GM12801 (cell line): Measurements from ENCODE around the gene DZANK1.

ENCODE experiments used
- TF ChIP-seq, protein P1 (sequence below): IDR thresholded peaks from one replicate; pipeline ENCODE4 v1.5.1; 2011; ENCODE audit warnings: control low read depth; ENCODE audit not compliant: insufficient read length; ENCODE audit errors: extremely low read depth

Gene DZANK1

DNA sequence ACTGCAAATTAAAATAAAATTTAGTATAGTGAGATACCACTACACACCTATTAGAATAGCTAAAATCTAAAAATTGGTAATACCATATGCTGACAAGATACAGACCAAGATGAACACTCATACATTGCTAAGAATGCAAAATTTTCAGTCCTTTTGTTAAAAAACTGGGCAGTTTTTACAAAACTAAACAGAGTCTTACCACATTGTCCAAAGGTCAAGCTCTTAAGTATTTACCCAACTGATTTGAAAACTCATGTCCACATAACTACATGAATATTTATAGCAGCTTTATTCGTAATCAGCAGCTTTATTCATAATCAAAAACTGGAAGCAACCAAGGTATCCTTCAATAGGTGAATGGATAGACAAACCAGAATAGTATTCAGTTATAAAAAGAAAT, 10.4 kb upstream of the DZANK1 start:
- TF ChIP-seq, protein P1, sequence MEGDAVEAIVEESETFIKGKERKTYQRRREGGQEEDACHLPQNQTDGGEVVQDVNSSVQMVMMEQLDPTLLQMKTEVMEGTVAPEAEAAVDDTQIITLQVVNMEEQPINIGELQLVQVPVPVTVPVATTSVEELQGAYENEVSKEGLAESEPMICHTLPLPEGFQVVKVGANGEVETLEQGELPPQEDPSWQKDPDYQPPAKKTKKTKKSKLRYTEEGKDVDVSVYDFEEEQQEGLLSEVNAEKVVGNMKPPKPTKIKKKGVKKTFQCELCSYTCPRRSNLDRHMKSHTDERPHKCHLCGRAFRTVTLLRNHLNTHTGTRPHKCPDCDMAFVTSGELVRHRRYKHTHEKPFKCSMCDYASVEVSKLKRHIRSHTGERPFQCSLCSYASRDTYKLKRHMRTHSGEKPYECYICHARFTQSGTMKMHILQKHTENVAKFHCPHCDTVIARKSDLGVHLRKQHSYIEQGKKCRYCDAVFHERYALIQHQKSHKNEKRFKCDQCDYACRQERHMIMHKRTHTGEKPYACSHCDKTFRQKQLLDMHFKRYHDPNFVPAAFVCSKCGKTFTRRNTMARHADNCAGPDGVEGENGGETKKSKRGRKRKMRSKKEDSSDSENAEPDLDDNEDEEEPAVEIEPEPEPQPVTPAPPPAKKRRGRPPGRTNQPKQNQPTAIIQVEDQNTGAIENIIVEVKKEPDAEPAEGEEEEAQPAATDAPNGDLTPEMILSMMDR = no peak

DNA sequence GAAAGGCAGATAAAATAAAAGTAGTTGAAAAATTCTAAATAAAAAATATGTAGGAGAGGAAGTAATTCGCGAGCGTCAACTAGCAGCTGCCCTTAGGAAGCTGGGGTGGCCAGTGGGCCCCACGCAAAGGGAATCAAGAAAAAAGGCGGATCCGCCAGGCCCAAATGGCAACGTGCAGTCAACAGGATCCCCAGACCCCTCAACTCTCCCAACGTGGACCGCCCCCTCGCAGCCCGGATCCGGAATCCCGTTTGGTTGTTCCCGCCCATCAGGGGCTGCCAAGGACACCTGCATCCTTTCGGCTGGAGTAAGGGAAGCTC, 296 bp downstream of the DZANK1 start:
- TF ChIP-seq, protein P1 = no peak

DNA sequence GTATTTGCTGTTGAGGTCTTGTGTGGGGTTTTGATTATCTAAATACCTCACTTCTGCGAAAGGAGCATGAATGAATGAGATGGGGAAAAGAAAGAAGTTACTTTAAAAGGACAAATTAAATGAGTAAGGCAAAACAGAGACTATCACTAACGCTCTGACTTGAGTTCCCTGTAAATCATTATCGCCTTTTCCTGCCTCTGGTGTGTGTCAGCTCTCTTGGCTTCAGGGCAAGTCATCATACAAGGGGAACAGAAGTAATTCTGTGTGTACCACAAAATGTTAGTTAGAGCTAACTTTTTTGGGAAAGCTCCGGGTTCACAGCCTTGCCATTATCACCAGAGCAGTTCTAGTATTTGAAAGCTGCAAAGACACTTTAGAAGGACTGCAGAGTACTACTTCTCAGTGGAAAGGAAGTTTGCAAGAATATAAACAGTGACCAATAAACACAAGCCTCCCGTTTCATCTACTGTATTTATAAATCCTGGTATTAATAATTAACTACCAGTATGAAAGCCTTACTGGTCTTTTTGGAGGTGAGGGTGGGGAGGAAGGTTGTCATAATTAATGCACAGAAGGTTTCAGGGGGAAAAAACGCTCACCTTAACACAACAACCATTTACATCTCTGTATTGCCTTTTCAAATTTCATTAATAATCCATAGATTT, 1.2 kb downstream of the DZANK1 start:
- TF ChIP-seq, protein P1 = no peak

DNA sequence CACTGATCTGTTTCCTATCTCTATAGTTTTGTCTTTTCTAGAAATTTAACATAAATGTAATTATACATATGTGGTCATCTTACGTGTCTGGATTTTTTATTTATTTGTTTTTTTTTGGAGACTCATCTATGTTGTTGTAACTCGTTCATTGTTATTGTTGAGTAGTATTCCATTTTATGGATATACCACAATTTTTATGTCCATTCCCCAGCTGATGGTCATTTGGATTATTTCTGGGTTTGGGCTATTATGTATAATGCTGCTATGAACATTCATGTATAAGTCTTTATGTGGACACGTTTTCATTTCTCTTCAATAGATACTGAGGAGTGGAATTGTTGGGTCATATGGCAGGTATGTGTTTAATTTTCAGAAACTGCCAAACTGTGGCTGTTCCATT, 10.2 kb downstream of the DZANK1 start:
- TF ChIP-seq, protein P1 = no peak

DNA sequence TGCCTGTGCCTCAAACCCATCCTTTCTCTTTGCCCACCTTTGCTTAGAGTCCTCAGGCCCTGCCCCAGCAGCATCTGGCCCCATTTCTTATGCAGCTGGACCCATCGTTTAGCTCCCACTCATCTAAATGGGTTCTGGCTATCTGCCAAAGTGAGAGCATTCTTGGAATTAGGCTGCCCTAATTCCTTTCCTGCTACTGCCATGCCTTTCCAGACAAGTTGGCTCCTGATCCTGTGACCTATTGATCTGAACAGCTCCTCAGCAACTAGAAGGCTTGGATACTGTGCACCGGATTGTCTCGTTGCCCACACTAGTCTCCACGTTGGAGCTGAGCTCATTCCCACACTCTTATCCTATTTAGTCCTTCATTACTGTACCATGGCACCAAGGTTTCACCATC, 22.9 kb downstream of the DZANK1 start:
- TF ChIP-seq, protein P1 = no peak

DNA sequence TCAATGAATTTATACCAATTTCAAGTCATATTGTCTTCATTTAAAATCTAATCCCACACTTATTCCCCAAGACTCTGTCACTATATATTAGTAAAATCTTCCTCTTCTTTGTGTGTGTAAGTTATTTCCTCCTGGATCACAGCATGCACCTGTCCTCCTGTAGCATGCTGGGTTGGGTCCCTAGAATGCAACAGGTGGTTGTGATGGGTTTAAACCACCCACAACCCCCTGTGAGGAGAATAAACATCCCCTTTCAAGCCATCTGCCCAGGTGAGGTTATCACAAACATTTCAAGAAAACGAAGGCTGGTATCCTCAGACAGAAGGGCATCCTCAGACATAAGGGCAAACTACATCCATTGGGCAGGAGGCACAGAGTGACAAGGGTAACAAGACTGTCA, 26.4 kb downstream of the DZANK1 start:
- TF ChIP-seq, protein P1 = no peak

DNA sequence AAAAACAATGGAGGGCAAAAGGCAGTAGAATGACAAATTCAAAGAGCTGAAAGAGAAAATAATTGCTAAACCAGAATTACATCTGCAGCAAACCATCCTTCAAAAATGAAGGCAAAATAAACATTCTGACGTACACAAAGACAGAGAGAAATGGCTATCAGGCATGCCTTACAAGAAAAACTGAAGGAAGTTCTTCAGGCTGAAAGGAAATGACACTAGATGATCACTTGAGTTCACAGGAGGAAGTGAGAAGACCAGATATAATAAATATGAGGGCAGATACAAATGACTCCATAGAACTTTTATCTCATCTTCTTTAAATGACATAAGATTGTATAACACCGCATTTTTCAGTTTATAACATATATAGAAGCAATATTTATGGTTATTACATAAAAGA, 30.0 kb downstream of the DZANK1 start:
- TF ChIP-seq, protein P1 = no peak
